Hepatocyte (in vitro differentiated cells): ENCODE results near the gene HASPIN.
"Not testable (repeated sequence)": the region's sequence is repeated elsewhere in the genome, so short reads cannot be mapped to it uniquely, and the experiment has no call there.

Experiments used
- EZH2 ChIP-seq: fragments of 200-600 bp; sonication (generic); IDR thresholded peaks from 2 replicates; pipeline ENCODE4 v1.6.1; 2016; ENCODE audit warnings: antibody characterized with exemption, mild to moderate bottlenecking, borderline replicate concordance
- EZH2phosphoT487 ChIP-seq: fragments of 200-600 bp; sonication (generic); IDR thresholded peaks from one replicate; pipeline ENCODE4 v1.6.1; 2018; ENCODE audit warnings: antibody characterized with exemption, mild to moderate bottlenecking, low read depth, moderate library complexity; ENCODE audit not compliant: unreplicated experiment, severe bottlenecking
- TF ChIP-seq, protein P1 (sequence below): fragments of 200-600 bp; sonication (generic); IDR thresholded peaks from 2 replicates; pipeline ENCODE4 v1.5.1; 2016; ENCODE audit warnings: antibody characterized with exemption, mild to moderate bottlenecking; ENCODE audit not compliant: poor library complexity

DNA sequence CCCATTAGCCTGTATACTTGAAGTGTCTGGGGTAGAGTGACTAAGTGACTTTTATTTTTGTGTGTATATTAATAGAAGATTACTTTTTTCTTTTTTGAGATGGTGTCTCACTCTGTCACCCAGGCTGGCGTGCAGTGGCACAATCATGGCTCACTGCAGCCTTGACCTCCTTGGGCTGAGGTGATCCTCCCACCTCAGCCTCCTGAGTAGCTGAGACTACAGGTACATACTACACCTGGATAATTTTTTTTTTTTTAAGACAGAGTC is 18.1 kb upstream of the HASPIN start:
- TF ChIP-seq, protein P1, sequence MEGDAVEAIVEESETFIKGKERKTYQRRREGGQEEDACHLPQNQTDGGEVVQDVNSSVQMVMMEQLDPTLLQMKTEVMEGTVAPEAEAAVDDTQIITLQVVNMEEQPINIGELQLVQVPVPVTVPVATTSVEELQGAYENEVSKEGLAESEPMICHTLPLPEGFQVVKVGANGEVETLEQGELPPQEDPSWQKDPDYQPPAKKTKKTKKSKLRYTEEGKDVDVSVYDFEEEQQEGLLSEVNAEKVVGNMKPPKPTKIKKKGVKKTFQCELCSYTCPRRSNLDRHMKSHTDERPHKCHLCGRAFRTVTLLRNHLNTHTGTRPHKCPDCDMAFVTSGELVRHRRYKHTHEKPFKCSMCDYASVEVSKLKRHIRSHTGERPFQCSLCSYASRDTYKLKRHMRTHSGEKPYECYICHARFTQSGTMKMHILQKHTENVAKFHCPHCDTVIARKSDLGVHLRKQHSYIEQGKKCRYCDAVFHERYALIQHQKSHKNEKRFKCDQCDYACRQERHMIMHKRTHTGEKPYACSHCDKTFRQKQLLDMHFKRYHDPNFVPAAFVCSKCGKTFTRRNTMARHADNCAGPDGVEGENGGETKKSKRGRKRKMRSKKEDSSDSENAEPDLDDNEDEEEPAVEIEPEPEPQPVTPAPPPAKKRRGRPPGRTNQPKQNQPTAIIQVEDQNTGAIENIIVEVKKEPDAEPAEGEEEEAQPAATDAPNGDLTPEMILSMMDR: not testable (repeated sequence)
- not testable (repeated sequence) for TF ChIP-seq EZH2, EZH2phosphoT487
